ENCODE results near the gene SLC19A1. TPM values are rescaled to one million over a fixed set of nuclear protein-coding genes. Genes with fewer than 3 reads are reported as not detected.

The SLC19A1 gene
- total RNA-seq, 1 donor from 2014 or later = 25.6 TPM

DNA sequence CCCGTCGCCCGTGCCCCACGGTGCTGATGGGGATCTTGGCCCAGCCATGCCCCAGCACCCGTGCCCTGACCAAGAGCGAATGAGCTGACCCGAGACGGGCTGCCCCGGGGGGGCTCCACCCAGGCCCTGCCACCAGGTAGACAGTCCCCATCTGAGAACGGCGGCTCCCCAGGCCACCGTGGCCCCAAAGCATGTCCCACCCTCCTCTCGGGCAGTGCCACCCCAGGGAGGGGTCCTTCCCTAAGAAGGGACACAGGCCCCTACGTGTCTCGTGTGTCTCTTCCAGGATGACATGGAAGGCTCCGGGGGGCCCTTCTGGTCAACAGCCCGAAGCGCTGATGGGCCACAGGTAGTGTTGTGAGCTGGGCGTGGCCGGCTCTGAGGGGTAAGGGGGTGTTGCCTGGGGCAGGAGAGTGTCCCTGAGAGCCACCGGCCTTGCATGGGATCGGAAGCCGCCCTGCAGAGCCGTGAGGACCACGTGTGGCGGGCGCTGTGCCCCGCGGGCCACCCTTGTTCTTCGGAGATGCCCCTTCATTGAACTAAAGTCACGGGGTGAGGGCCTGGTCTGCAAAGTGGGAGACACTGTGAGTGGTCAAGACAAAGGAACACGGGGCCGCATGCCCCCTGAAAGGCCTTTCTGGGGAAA lies 55.0 kb downstream of the SLC19A1 start:
- Mint-ChIP-seq H3K36me3 (ENCODE audit: insufficient read depth) (peaks cover 10% of the 10 kb centered on the region), H3K27ac (no peak overlapping the region), H3K9me3 (ENCODE audit: low read depth) (no peaks in the 10 kb centered on the region), H3K4me3 (ENCODE audit: low read depth) (no peak overlapping the region), H3K4me1 (ENCODE audit: low read depth) (peaks cover 2% of the 10 kb centered on the region), H3K27me3 (no peaks in the 10 kb centered on the region)
- TF ChIP-seq, protein P1, sequence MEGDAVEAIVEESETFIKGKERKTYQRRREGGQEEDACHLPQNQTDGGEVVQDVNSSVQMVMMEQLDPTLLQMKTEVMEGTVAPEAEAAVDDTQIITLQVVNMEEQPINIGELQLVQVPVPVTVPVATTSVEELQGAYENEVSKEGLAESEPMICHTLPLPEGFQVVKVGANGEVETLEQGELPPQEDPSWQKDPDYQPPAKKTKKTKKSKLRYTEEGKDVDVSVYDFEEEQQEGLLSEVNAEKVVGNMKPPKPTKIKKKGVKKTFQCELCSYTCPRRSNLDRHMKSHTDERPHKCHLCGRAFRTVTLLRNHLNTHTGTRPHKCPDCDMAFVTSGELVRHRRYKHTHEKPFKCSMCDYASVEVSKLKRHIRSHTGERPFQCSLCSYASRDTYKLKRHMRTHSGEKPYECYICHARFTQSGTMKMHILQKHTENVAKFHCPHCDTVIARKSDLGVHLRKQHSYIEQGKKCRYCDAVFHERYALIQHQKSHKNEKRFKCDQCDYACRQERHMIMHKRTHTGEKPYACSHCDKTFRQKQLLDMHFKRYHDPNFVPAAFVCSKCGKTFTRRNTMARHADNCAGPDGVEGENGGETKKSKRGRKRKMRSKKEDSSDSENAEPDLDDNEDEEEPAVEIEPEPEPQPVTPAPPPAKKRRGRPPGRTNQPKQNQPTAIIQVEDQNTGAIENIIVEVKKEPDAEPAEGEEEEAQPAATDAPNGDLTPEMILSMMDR (IDR thresholded peaks at IDR 0.05; ENCODE audit: unreplicated experiment) = no peak
- no peak for DNase-seq (ENCODE audit: low spot score, unreplicated experiment)

DNA sequence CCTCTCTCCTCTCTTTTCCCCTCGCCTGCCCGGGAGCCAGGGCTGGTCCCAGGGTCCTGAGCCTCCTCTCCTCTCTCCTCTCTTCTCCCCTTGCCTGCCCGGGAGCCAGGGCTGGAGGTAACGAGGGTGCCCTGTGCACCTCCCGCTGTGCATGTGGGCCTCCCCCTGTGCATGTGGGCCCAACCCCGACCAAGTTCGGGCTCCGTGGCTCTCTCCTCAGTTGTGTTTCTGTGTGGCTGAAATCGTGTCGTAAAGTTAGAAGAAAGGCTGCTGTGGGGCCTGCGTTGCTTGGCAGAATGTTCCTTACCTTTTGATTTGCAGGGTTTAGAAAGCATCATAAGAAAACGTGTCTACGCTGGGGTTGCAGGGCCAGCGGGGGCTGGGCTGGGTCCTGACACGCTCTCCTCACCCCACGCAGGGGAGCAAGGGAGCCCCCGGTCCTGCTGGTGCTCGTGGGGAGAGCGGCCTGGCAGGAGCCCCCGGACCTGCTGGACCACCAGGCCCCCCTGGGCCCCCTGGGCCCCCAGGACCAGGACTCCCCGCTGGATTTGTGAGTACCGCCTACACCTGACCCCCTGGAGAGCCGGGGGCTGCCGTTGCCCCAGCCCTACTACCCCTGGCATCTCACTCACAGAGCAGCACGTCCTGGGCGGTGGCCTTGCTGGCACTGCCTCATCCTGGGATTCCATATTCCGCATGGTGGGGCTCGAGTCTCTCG lies 55.6 kb downstream of the SLC19A1 start:
- peaks cover 2% of the 10 kb centered on the region for H3K4me1 Mint-ChIP-seq (ENCODE audit: low read depth)
- H3K27me3 Mint-ChIP-seq = no peaks in the 10 kb centered on the region
- H3K4me3 Mint-ChIP-seq (ENCODE audit: low read depth) = no peak overlapping the region
- TF ChIP-seq, protein P1 (IDR thresholded peaks at IDR 0.05; ENCODE audit: unreplicated experiment) = no peak
- no peak overlapping the region for H3K27ac Mint-ChIP-seq
- peaks cover 10% of the 10 kb centered on the region for H3K36me3 Mint-ChIP-seq (ENCODE audit: insufficient read depth)
- DNase-seq (ENCODE audit: low spot score, unreplicated experiment) = no peak
- H3K9me3 Mint-ChIP-seq (ENCODE audit: low read depth) = no peaks in the 10 kb centered on the region

DNA sequence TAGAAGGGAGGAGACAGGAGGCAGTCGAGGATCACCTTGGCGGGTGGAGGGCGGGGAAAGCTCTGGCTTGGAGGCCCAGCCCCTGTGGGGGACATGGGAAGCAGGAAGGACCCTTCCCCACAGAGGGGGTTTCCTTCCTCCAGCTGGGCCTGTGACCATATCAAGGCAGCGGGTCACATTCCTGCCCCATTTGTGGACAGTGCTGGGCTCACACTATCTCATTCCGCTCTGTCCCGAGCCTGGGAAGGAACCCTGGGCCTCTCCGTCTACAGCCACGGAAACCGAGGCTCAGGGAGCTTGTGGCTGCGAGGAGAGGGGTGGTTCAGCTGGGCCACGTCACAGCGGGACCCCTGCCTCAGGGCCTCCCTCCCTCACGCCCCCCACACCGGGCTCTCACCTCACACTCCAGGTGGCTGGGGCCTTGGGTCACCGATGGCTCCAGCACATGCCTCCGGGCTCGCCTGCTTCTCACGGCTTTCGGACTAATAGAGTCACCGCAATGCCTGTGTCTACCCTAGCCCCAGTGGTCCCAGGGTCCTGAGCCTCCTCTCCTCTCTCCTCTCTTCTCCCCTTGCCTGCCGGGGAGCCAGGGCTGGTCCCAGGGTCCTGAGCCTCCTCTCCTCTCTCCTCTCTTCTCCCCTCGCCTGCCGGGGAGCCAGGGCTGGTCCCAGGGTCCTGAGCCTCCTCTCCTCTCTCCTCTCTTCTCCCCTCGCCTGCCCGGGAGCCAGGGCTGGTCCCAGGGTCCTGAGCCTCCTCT lies 56.4 kb downstream of the SLC19A1 start:
- H3K36me3 Mint-ChIP-seq (ENCODE audit: insufficient read depth) = peaks cover 10% of the 10 kb centered on the region
- H3K27ac Mint-ChIP-seq = no peak overlapping the region
- H3K4me3 Mint-ChIP-seq (ENCODE audit: low read depth) = no peak overlapping the region
- no peaks in the 10 kb centered on the region for H3K9me3 Mint-ChIP-seq (ENCODE audit: low read depth)
- no peaks in the 10 kb centered on the region for H3K27me3 Mint-ChIP-seq
- peaks cover 2% of the 10 kb centered on the region for H3K4me1 Mint-ChIP-seq (ENCODE audit: low read depth)
- DNase-seq (ENCODE audit: low spot score, unreplicated experiment) = no peak
- TF ChIP-seq, protein P1 (IDR thresholded peaks at IDR 0.05; ENCODE audit: unreplicated experiment) = no peak

DNA sequence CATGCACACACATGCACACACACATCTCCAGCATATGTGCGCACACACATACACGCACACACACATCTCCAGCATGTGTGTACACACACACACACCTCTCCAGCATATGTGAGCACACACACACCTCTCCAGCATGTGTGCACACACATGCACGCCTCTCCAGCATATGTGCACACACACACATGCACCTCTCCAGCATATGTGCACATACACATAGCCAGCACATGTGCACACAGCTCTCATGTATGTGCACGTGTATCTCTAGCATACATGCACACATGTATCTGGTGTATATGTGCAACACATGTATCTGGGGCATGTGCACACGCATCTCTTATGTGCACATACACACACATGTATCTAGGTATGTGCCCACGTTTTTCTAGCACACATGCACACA lies 57.9 kb downstream of the SLC19A1 start:
- no peak overlapping the region for H3K4me3 Mint-ChIP-seq (ENCODE audit: low read depth)
- peak overlapping the region; percentile 7 for H3K27ac Mint-ChIP-seq
- no peaks in the 10 kb centered on the region for H3K9me3 Mint-ChIP-seq (ENCODE audit: low read depth)
- peaks cover 12% of the 10 kb centered on the region for H3K36me3 Mint-ChIP-seq (ENCODE audit: insufficient read depth)
- H3K27me3 Mint-ChIP-seq = no peaks in the 10 kb centered on the region
- peaks cover 2% of the 10 kb centered on the region for H3K4me1 Mint-ChIP-seq (ENCODE audit: low read depth)
- TF ChIP-seq, protein P1 (IDR thresholded peaks at IDR 0.05; ENCODE audit: unreplicated experiment) = no peak
- DNase-seq (ENCODE audit: low spot score, unreplicated experiment) = no peak

All from progenitor cell of endocrine pancreas (in vitro differentiated cells).